DOHH2 (cell line): ENCODE data around the gene NEK10.

ENCODE experiments used
- H3F3A ChIP-seq: fragments of 200-600 bp; sonication (generic), shearing (Covaris generic); 2 replicates; pipeline ENCODE4 v1.6.0; 2016; ENCODE audit warnings: antibody characterized with exemption, mild to moderate bottlenecking; ENCODE audit not compliant: control insufficient read depth, insufficient read depth
- H3K27ac ChIP-seq: fragments of 200-600 bp; sonication (generic); 2 replicates; pipeline ENCODE4 v1.5.1; 2014; ENCODE audit warnings: low read depth, mild to moderate bottlenecking, low read length, moderate library complexity
- H3K27me3 ChIP-seq: fragments of 200-600 bp; sonication (generic); 2 replicates; pipeline ENCODE4 v1.6.1; 2014; ENCODE audit warnings: mild to moderate bottlenecking, low read length, mixed read lengths; ENCODE audit not compliant: control insufficient read depth
- H3K36me3 ChIP-seq: fragments of 200-600 bp; sonication (generic); 2 replicates; pipeline ENCODE4 v1.6.1; 2014; ENCODE audit warnings: mild to moderate bottlenecking, low read length, moderate library complexity, mixed read lengths; ENCODE audit not compliant: control insufficient read depth
- H3K4me1 ChIP-seq: fragments of 200-600 bp; sonication (generic); 2 replicates; pipeline ENCODE4 v1.6.1; 2014; ENCODE audit warnings: mild to moderate bottlenecking, low read length, mixed read lengths; ENCODE audit not compliant: control insufficient read depth
- H3K4me2 ChIP-seq: fragments of 200-600 bp; sonication (generic); 2 replicates; pipeline ENCODE4 v1.6.0; 2014; ENCODE audit warnings: mild to moderate bottlenecking, low read length, moderate library complexity
- H3K4me3 ChIP-seq: fragments of 200-600 bp; sonication (generic); 2 replicates; pipeline ENCODE4 v1.5.1; 2014; ENCODE audit warnings: mild to moderate bottlenecking, low read length, mixed read lengths
- H3K79me2 ChIP-seq: fragments of 200-600 bp; sonication (generic); 2 replicates; pipeline ENCODE4 v1.6.1; 2014; ENCODE audit warnings: mild to moderate bottlenecking, low read length, mixed read lengths; ENCODE audit not compliant: control insufficient read depth
- H3K9me2 ChIP-seq: fragments of 200-600 bp; sonication (generic); replicated peaks from 2 replicates; pipeline ENCODE4 v1.6.1; 2014; ENCODE audit warnings: mild to moderate bottlenecking, low read length, mixed read lengths; ENCODE audit not compliant: control insufficient read depth
- H3K9me3 ChIP-seq: fragments of 200-600 bp; sonication (generic); 2 replicates; pipeline ENCODE4 v1.6.1; 2014; ENCODE audit warnings: antibody characterized with exemption, low read length, mixed read lengths; ENCODE audit not compliant: control insufficient read depth, insufficient read depth
- H4K20me1 ChIP-seq: fragments of 200-600 bp; sonication (generic); 2 replicates; pipeline ENCODE4 v1.6.0; 2014; ENCODE audit warnings: low read depth, mild to moderate bottlenecking, antibody characterized with exemption, low read length, moderate library complexity; ENCODE audit not compliant: control insufficient read depth, insufficient read depth
- CTCF ChIP-seq: fragments of 200-600 bp; sonication (generic); IDR thresholded peaks from one replicate; pipeline ENCODE4 v1.5.1; 2014; ENCODE audit warnings: antibody characterized with exemption, mild to moderate bottlenecking, low read depth, low read length; ENCODE audit not compliant: poor library complexity, severe bottlenecking
- EZH2phosphoT487 ChIP-seq: fragments of 200-600 bp; sonication (generic); IDR thresholded peaks from 2 replicates; pipeline ENCODE4 v1.6.1; 2017; ENCODE audit warnings: borderline replicate concordance, mild to moderate bottlenecking, antibody characterized with exemption, low read length, moderate library complexity, mixed read lengths

Gene NEK10

GRCh38 chr3:27095553-27096222, 273.5 kb downstream of the NEK10 start:
- Histone ChIP-seq H3K4me1 (peaks cover 18% of the 10 kb centered on the region), H3K36me3 (no peaks in the 10 kb centered on the region), H3K79me2 (no peaks in the 10 kb centered on the region), H3K27me3 (no peaks in the 10 kb centered on the region), H3K9me2 (no peaks in the 10 kb centered on the region), H4K20me1 (no peaks in the 10 kb centered on the region), H3K4me2 (no peak overlapping the region), H3K4me3 (no peak overlapping the region), H3K9me3 (no peaks in the 10 kb centered on the region), H3K27ac (no peak overlapping the region), H3F3A (no peaks in the 10 kb centered on the region)
- TF ChIP-seq EZH2phosphoT487 (no peak), CTCF (no peak)

GRCh38 chr3:27094721-27095120, 274.5 kb downstream of the NEK10 start:
- Histone ChIP-seq H3K36me3 (no peaks in the 10 kb centered on the region), H3K4me2 (no peak overlapping the region)
- TF ChIP-seq EZH2phosphoT487 (no peak), CTCF (no peak)

GRCh38 chr3:27093771-27094170, 275.4 kb downstream of the NEK10 start:
- no peaks in the 10 kb centered on the region for H3K36me3 ChIP-seq
- H3K27me3 ChIP-seq, result no peaks in the 10 kb centered on the region
- peaks cover 18% of the 10 kb centered on the region for H3K4me1 ChIP-seq
- no peak overlapping the region for H3K4me2 ChIP-seq
- H3K27ac ChIP-seq, result no peak overlapping the region
- no peaks in the 10 kb centered on the region for H3K9me2 ChIP-seq
- no peaks in the 10 kb centered on the region for H3F3A ChIP-seq
- no peak overlapping the region for H3K4me3 ChIP-seq
- no peaks in the 10 kb centered on the region for H3K9me3 ChIP-seq
- H3K79me2 ChIP-seq, result no peaks in the 10 kb centered on the region
- H4K20me1 ChIP-seq, result no peaks in the 10 kb centered on the region
- TF ChIP-seq EZH2phosphoT487 (no peak), CTCF (no peak)

More at GRCh38 chr3:27094721-27095120, 274.5 kb downstream of the NEK10 start:
- H4K20me1 ChIP-seq, result no peaks in the 10 kb centered on the region
- no peaks in the 10 kb centered on the region for H3K79me2 ChIP-seq
- no peaks in the 10 kb centered on the region for H3K27me3 ChIP-seq
- H3K9me2 ChIP-seq, result no peaks in the 10 kb centered on the region
- H3K4me1 ChIP-seq, result peaks cover 18% of the 10 kb centered on the region
- H3K27ac ChIP-seq, result no peak overlapping the region
- H3F3A ChIP-seq, result no peaks in the 10 kb centered on the region
- H3K9me3 ChIP-seq, result no peaks in the 10 kb centered on the region
- H3K4me3 ChIP-seq, result no peak overlapping the region
